GM23338 (cell line): ENCODE data around the gene DCAF7.

Source experiments
- CREB1 ChIP-seq: fragments of 250-450 bp; sonication (Bioruptor Pico); IDR thresholded peaks from 2 replicates; pipeline ENCODE4 v1.5.0; 2020; ENCODE audit warnings: low read depth, mild to moderate bottlenecking, moderate library complexity
- CTCF ChIP-seq, 2 experiments: fragments of 200-600 bp in 1 of 2; sonication (generic) in 1 of 2; conservative IDR thresholded peaks; 2 replicates each; pipeline versions ENCODE4 v1.5.1 to v1.6.1; 2016 to 2017; ENCODE audit warnings: antibody characterized with exemption in 2 of 2, low read depth in 2 of 2, mild to moderate bottlenecking in 2 of 2, moderate library complexity in 1 of 2
- EZH2 ChIP-seq: fragments of 200-600 bp; sonication (generic); IDR thresholded peaks from one replicate; pipeline ENCODE4 v1.8.0; 2017; ENCODE audit warnings: antibody characterized with exemption, mild to moderate bottlenecking, low read depth; ENCODE audit not compliant: unreplicated experiment
- JUNB ChIP-seq: IDR thresholded peaks from one replicate; pipeline ENCODE4 v1.6.1; 2016; ENCODE audit warnings: antibody characterized with exemption; ENCODE audit not compliant: unreplicated experiment
- POLR2AphosphoS5 ChIP-seq: IDR thresholded peaks from 2 replicates; pipeline ENCODE4 v1.6.1; 2016; ENCODE audit warnings: antibody characterized with exemption, low read depth

GRCh38 chr17:63526861-63527260 is 23.4 kb upstream of the DCAF7 start:
- no peak for TF ChIP-seq CTCF (conservative IDR thresholded peaks at IDR 0.05; ENCODE audit: low read depth in 2 of 2)
- TF ChIP-seq EZH2: no peak
- no peak for TF ChIP-seq JUNB
- no peak for TF ChIP-seq POLR2AphosphoS5
- TF ChIP-seq CREB1 (CRISPR knock-in tag): no peak
